Adrenal gland (tissue), 5 donors: Measurements from ENCODE around the gene C10orf143.
A peak's percentile ranks its signal among the peaks of the same experiment; 100 is the strongest.

Experiments used
- CTCF ChIP-seq, 6 experiments: fragments of 450-650 bp in 4 of 6; fragments of 200-600 bp in 2 of 6; sonication (generic) in 1 of 6; IDR thresholded peaks; 1 replicate in 5 of 6; 2 replicates in 1 of 6; pipeline versions ENCODE4 v1.5.1 to v1.8.0; 2016 to 2021; ENCODE audit warnings: antibody characterized with exemption in 6 of 6, mild to moderate bottlenecking in 2 of 6, moderate library complexity in 1 of 6
- POLR2A ChIP-seq, 2 donors: fragments of 450-650 bp; IDR thresholded peaks; one replicate each; pipeline ENCODE4 v1.6.1; 2017; ENCODE audit warnings: antibody characterized with exemption in 2 of 2, mild to moderate bottlenecking in 2 of 2, moderate library complexity in 1 of 2
- donor health status: DM: no; HTN: no; CAD: no.

- TF ChIP-seq CTCF (IDR thresholded peaks at IDR 0.05), result no peak
- peak in 1 of 2 donors; percentile 79 for TF ChIP-seq POLR2A (IDR thresholded peaks at IDR 0.05)
These were observed 25.8 kb upstream of the C10orf143 start, which contains the start of gene GLRX3 for GRCh38 chr10:130136226-130137089.
